Measurements from ENCODE around the gene THTPA. TPM values are rescaled to one million over a fixed set of nuclear protein-coding genes. Genes with fewer than 3 reads are reported as not detected.

Gene THTPA
- polyA plus RNA-seq, 4 donors, result 9.7 to 26.7 (median 15.5) TPM

DNA sequence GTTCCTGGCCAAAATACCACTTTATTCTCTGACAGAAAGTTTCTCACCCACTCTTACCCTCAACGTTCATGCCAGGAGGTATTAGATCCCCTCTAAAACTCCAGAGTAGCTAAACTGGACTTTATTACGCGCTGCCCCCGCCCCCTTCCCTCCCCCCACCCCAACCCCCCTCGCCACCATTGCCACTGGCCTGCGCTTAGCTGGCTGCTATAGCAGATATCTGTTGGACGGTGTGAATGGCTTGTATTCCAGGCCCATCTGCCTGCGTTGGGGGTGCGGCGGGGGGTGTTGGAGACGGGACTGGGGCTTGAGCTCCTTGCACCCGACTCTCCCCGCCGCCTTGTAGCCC is 564 bp upstream of the THTPA start:
- H3K4me1 ChIP-seq (ENCODE audit: control insufficient read depth in 3 of 3, insufficient read depth in 2 of 3, low read depth in 1 of 3, low read length in 2 of 3), result peaks cover 0 to 32% (median 9%) of the 10 kb centered on the region in 3 donors
- FAIRE-seq, result no peak
- peak overlapping the region in 2 of 3 donors; percentile 89 to 91 for H3K27ac ChIP-seq (ENCODE audit: low read depth in 1 of 3, low read length in 2 of 3)
- 2% methylated on average over 14 of the region's 14 CpGs for WGBS, 3 donors
- H3K4me3 ChIP-seq (ENCODE audit: low read depth in 1 of 3, low read length in 3 of 3), result peak overlapping the region; percentile 64 to 95 (median 81)
- peaks cover 0 to 6% (median under 1%) of the 10 kb centered on the region in 3 donors for H3K27me3 ChIP-seq (ENCODE audit: control insufficient read depth in 3 of 3, insufficient read depth in 3 of 3, low read length in 3 of 3)
- no peak for DNase-seq
- peaks cover 0 to 22% (median 0%) of the 10 kb centered on the region in 3 donors for H3K36me3 ChIP-seq (ENCODE audit: control insufficient read depth in 3 of 3, insufficient read depth in 2 of 3, low read depth in 1 of 3, low read length in 3 of 3)
- H3K9me3 ChIP-seq (ENCODE audit: control insufficient read depth in 2 of 2, insufficient read depth in 1 of 2, low read depth in 1 of 2, low read length in 1 of 2), result no peaks in the 10 kb centered on the region

- peak overlapping the region; percentile 64 to 95 (median 81) for H3K4me3 ChIP-seq (ENCODE audit: low read depth in 1 of 3, low read length in 3 of 3)
- DNase-seq (peak in 1 of 2 donors; percentile 42), FAIRE-seq (no peak)
- H3K27ac ChIP-seq (ENCODE audit: low read depth in 1 of 3, low read length in 2 of 3), result peak overlapping the region; percentile 27 to 91 (median 89)
- H3K36me3 ChIP-seq (ENCODE audit: control insufficient read depth in 3 of 3, insufficient read depth in 2 of 3, low read depth in 1 of 3, low read length in 3 of 3), result peaks cover 0 to 36% (median 4%) of the 10 kb centered on the region in 3 donors
- no peaks in the 10 kb centered on the region for H3K9me3 ChIP-seq (ENCODE audit: control insufficient read depth in 2 of 2, insufficient read depth in 1 of 2, low read depth in 1 of 2, low read length in 1 of 2)
- peaks cover 0 to 29% (median 9%) of the 10 kb centered on the region in 3 donors for H3K4me1 ChIP-seq (ENCODE audit: control insufficient read depth in 3 of 3, insufficient read depth in 2 of 3, low read depth in 1 of 3, low read length in 2 of 3)
- 17 to 36% (median 25%) methylated on average over 17 of the region's 17 CpGs for WGBS, 3 donors
- H3K27me3 ChIP-seq (ENCODE audit: control insufficient read depth in 3 of 3, insufficient read depth in 3 of 3, low read length in 3 of 3), result no peaks in the 10 kb centered on the region
These were observed 799 bp downstream of the THTPA start for GRCh38 chr14:23556700-23557440.

DNA sequence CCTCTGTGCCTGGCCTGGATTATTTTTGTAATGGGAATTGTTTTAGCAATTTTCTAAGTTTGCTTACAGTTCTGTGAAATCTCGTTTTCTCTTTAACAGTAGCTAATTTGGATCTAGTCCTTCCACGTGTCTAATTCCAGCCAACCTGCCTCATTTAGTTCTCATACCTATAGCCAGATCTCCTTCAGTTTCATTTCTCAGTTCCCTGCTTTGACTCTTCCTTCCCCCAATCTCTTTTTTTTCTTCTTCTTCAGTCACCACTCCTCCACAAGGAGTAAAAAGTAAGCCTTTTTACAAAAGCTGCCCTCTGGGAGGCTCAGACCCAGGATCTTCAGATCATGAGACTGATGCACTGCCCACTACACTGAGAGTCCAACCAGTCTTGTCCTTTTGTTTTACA is 1.4 kb downstream of the THTPA start:
- DNase-seq, result no peak
- H3K9me3 ChIP-seq (ENCODE audit: control insufficient read depth in 2 of 2, insufficient read depth in 1 of 2, low read depth in 1 of 2, low read length in 1 of 2), result no peaks in the 10 kb centered on the region
- H3K27ac ChIP-seq (ENCODE audit: low read depth in 1 of 3, low read length in 2 of 3), result peak overlapping the region in 1 of 3 donors; percentile 89
- peak overlapping the region in 1 of 3 donors; percentile 95 for H3K4me3 ChIP-seq (ENCODE audit: low read depth in 1 of 3, low read length in 3 of 3)
- H3K4me1 ChIP-seq (ENCODE audit: control insufficient read depth in 3 of 3, insufficient read depth in 2 of 3, low read depth in 1 of 3, low read length in 2 of 3), result peaks cover 0 to 29% (median 9%) of the 10 kb centered on the region in 3 donors
- FAIRE-seq, result no peak
- no peaks in the 10 kb centered on the region for H3K27me3 ChIP-seq (ENCODE audit: control insufficient read depth in 3 of 3, insufficient read depth in 3 of 3, low read length in 3 of 3)
- 18 to 42% (median 27%) methylated on average over 2 of the region's 2 CpGs for WGBS, 3 donors
- H3K36me3 ChIP-seq (ENCODE audit: control insufficient read depth in 3 of 3, insufficient read depth in 2 of 3, low read depth in 1 of 3, low read length in 3 of 3), result peaks cover 0 to 42% (median 4%) of the 10 kb centered on the region in 3 donors

DNA sequence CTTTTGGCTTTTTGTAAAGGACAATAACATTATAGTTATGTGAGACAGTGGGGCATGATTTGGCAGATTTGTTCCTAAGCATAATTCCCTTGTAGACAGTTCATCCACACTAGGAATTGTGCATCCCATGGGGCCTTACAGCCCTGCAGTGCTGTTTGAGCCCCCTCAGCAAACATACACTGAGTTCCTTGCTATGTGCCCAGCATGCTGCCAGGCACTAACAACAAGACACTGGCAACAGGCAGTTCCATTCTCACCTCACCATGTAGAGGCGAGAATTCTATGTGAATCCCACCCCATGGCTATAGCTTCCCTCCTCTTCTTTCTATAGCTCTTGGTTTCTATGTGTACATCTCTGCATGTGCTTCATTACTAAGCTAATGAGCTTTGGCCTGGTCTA is 1.9 kb downstream of the THTPA start:
- H3K4me3 ChIP-seq (ENCODE audit: low read depth in 1 of 3, low read length in 3 of 3), result no peak overlapping the region
- H3K36me3 ChIP-seq (ENCODE audit: control insufficient read depth in 3 of 3, insufficient read depth in 2 of 3, low read depth in 1 of 3, low read length in 3 of 3), result peaks cover 0 to 46% (median 4%) of the 10 kb centered on the region in 3 donors
- H3K27me3 ChIP-seq (ENCODE audit: control insufficient read depth in 3 of 3, insufficient read depth in 3 of 3, low read length in 3 of 3), result no peaks in the 10 kb centered on the region
- DNase-seq, result peak in 1 of 2 donors; percentile 35
- 77 to 93% (median 90%) methylated on average over 1 of the region's 1 CpG for WGBS, 3 donors
- FAIRE-seq, result no peak
- H3K9me3 ChIP-seq (ENCODE audit: control insufficient read depth in 2 of 2, insufficient read depth in 1 of 2, low read depth in 1 of 2, low read length in 1 of 2), result no peaks in the 10 kb centered on the region
- peaks cover 0 to 29% (median 9%) of the 10 kb centered on the region in 3 donors for H3K4me1 ChIP-seq (ENCODE audit: control insufficient read depth in 3 of 3, insufficient read depth in 2 of 3, low read depth in 1 of 3, low read length in 2 of 3)
- peak overlapping the region in 1 of 3 donors; percentile 89 for H3K27ac ChIP-seq (ENCODE audit: low read depth in 1 of 3, low read length in 2 of 3)

- DNase-seq (peak; percentile 46 to 79), FAIRE-seq (no peak)
- Histone ChIP-seq H3K9me3 (ENCODE audit: control insufficient read depth in 2 of 2, insufficient read depth in 1 of 2, low read depth in 1 of 2, low read length in 1 of 2) (no peaks in the 10 kb centered on the region), H3K27ac (ENCODE audit: low read depth in 1 of 3, low read length in 2 of 3) (peak overlapping the region in 1 of 3 donors; percentile 89), H3K4me3 (ENCODE audit: low read depth in 1 of 3, low read length in 3 of 3) (peak overlapping the region in 1 of 3 donors; percentile 11), H3K27me3 (ENCODE audit: control insufficient read depth in 3 of 3, insufficient read depth in 3 of 3, low read length in 3 of 3) (no peaks in the 10 kb centered on the region), H3K36me3 (ENCODE audit: control insufficient read depth in 3 of 3, insufficient read depth in 2 of 3, low read depth in 1 of 3, low read length in 3 of 3) (peaks cover 0 to 50% (median 4%) of the 10 kb centered on the region in 3 donors), H3K4me1 (ENCODE audit: control insufficient read depth in 3 of 3, insufficient read depth in 2 of 3, low read depth in 1 of 3, low read length in 2 of 3) (peaks cover 0 to 29% (median 9%) of the 10 kb centered on the region in 3 donors)
- WGBS, 3 donors, result 61 to 79% (median 72%) methylated on average over 10 of the region's 10 CpGs
These were observed 2.4 kb downstream of the THTPA start for GRCh38 chr14:23558346-23559009.

GRCh38 chr14:23559010-23559925 is 3.2 kb downstream of the THTPA start:
- 74 to 80% (median 75%) methylated on average over 21 of the region's 21 CpGs for WGBS, 3 donors
- H3K4me3 ChIP-seq (ENCODE audit: low read depth in 1 of 3, low read length in 3 of 3), result peak overlapping the region in 1 of 3 donors; percentile 11
- H3K9me3 ChIP-seq (ENCODE audit: control insufficient read depth in 2 of 2, insufficient read depth in 1 of 2, low read depth in 1 of 2, low read length in 1 of 2), result no peaks in the 10 kb centered on the region
- DNase-seq, result peak; percentile 42 to 72
- FAIRE-seq, result no peak
- H3K4me1 ChIP-seq (ENCODE audit: control insufficient read depth in 3 of 3, insufficient read depth in 2 of 3, low read depth in 1 of 3, low read length in 2 of 3), result peaks cover 0 to 29% (median 9%) of the 10 kb centered on the region in 3 donors
- peak overlapping the region in 1 of 3 donors; percentile 89 for H3K27ac ChIP-seq (ENCODE audit: low read depth in 1 of 3, low read length in 2 of 3)
- no peaks in the 10 kb centered on the region for H3K27me3 ChIP-seq (ENCODE audit: control insufficient read depth in 3 of 3, insufficient read depth in 3 of 3, low read length in 3 of 3)
- H3K36me3 ChIP-seq (ENCODE audit: control insufficient read depth in 3 of 3, insufficient read depth in 2 of 3, low read depth in 1 of 3, low read length in 3 of 3), result peaks cover 0 to 58% (median 4%) of the 10 kb centered on the region in 3 donors

DNA sequence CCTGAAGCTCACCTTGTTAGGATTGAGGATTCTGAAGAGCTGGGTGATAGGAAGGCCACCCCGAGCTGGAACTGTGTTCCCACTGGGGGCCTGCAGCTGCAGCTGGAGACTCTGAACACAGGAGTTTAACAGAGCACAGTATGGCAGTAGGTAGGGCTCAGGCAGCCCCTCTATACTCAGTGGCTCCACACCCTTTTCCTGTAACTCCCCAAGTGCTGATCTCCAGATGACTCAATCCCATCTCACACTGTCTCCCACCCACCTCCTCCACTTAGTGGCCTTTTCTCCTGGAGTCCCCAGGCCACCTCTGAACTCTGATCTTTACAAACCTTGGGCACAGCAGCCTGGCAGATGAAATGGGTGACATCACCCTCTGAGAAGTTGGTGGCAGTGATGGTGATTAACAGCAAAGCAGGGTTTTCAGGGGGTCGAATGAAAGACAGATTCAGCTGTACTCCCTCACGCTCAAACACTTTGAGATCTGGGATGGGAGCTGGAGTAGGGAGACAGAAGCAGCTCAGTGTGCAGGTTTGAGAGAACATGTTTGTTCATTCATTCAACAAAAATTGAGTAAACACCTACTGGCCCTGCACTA is 4.0 kb downstream of the THTPA start:
- peaks cover 0 to 29% (median 9%) of the 10 kb centered on the region in 3 donors for H3K4me1 ChIP-seq (ENCODE audit: control insufficient read depth in 3 of 3, insufficient read depth in 2 of 3, low read depth in 1 of 3, low read length in 2 of 3)
- 77 to 88% (median 81%) methylated on average over 3 of the region's 3 CpGs for WGBS, 3 donors

More for the DNA sequence above, 4.0 kb downstream of the THTPA start:
- H3K27ac ChIP-seq (ENCODE audit: low read depth in 1 of 3, low read length in 2 of 3), result no peak overlapping the region
- H3K9me3 ChIP-seq (ENCODE audit: control insufficient read depth in 2 of 2, insufficient read depth in 1 of 2, low read depth in 1 of 2, low read length in 1 of 2), result no peaks in the 10 kb centered on the region
- FAIRE-seq (no peak), DNase-seq (no peak)
- peaks cover 0 to 65% (median 4%) of the 10 kb centered on the region in 3 donors for H3K36me3 ChIP-seq (ENCODE audit: control insufficient read depth in 3 of 3, insufficient read depth in 2 of 3, low read depth in 1 of 3, low read length in 3 of 3)
- no peaks in the 10 kb centered on the region for H3K27me3 ChIP-seq (ENCODE audit: control insufficient read depth in 3 of 3, insufficient read depth in 3 of 3, low read length in 3 of 3)
- no peak overlapping the region for H3K4me3 ChIP-seq (ENCODE audit: low read depth in 1 of 3, low read length in 3 of 3)

Data from small intestine (tissue), 7 donors.